Measurements from ENCODE around the gene THSD4. TPM values are rescaled to one million over a fixed set of nuclear protein-coding genes. Genes with fewer than 3 reads are reported as not detected.

THSD4 gene
- total RNA-seq, 4 donors from 2014 or later: 39.4 to 232 (median 127) TPM

DNA sequence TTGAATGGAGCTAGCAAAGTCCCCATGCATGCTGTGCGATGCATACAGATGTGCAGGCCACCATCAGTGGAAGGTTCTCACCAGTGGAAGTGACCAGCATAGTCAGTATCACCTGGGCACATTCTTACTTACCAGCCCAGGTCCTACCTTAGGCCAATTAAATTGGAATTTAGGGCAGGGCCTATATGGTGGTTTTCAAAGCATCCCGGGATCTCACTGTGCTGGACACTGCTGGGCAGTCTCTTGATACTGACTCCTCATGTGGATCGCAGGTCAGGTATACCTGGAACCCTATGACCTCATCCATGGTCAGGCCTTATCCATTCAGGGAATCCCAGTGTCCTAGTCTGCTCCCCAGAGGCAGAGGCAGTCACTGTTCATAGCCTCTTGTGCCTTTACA is 358.5 kb downstream of the THSD4 start:
- no peak overlapping the region for H3K4me3 ChIP-seq
- TF ChIP-seq POLR2A (IDR thresholded peaks at IDR 0.05) (no peak), CTCF (IDR thresholded peaks at IDR 0.05) (no peak)
- DNase-seq: no peak
- H3K36me3 ChIP-seq: no peaks in the 10 kb centered on the region
- H3K4me1 ChIP-seq: peaks cover 0 to 43% (median 17%) of the 10 kb centered on the region in 3 donors
- 93 to 94% methylated on average over 3 of the region's 3 CpGs for WGBS, 2 donors
- H3K27me3 ChIP-seq: no peaks in the 10 kb centered on the region
- intact Hi-C loops (cut with DNase I): no loop called here
- H3K9me3 ChIP-seq: no peaks in the 10 kb centered on the region
- no peak overlapping the region for H3K27ac ChIP-seq

- TF ChIP-seq CTCF (IDR thresholded peaks at IDR 0.05) (no peak), POLR2A (IDR thresholded peaks at IDR 0.05) (no peak)
- Histone ChIP-seq H3K36me3 (no peaks in the 10 kb centered on the region), H3K4me3 (no peak overlapping the region), H3K4me1 (peaks cover 0 to 37% (median 9%) of the 10 kb centered on the region in 3 donors), H3K9me3 (no peaks in the 10 kb centered on the region), H3K27ac (no peak overlapping the region), H3K27me3 (no peaks in the 10 kb centered on the region)
- DNase-seq: no peak
- WGBS, 2 donors: 59 to 78% methylated on average over 5 to 7 of the region's 8 CpGs
- intact Hi-C loops (cut with DNase I): no loop called here
Observed at GRCh38 chr15:71476823-71477222, 361.6 kb downstream of the THSD4 start.

DNA sequence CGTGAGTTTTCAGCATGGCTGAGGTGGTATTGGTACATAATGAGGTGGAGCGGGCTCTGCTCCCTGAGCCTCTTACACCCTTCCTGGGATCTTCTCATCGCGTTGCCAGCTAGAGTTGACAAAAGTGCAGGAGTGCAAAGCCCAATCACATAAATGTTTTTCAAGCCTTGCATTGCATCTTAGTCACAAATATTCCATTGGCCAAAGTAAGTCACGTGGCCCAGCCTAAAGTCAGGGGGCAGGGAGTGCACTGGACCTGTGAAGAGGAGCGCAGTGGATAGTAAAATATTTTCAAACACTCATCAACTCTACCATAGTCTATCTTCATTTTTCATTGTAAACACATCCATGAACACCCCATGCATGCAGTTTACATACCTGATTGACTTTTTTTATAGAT is 365.3 kb downstream of the THSD4 start:
- Histone ChIP-seq H3K4me3 (no peak overlapping the region), H3K9me3 (no peaks in the 10 kb centered on the region), H3K27ac (no peak overlapping the region), H3K27me3 (no peaks in the 10 kb centered on the region), H3K4me1 (peaks cover 0 to 25% (median 0%) of the 10 kb centered on the region in 3 donors), H3K36me3 (no peaks in the 10 kb centered on the region)
- intact Hi-C loops (cut with DNase I): no loop called here
- 69 to 88% methylated on average over 6 of the region's 6 CpGs for WGBS, 2 donors
- TF ChIP-seq POLR2A (IDR thresholded peaks at IDR 0.05) (no peak), CTCF (IDR thresholded peaks at IDR 0.05) (no peak)
- no peak for DNase-seq

GRCh38 chr15:71484080-71484479 is 368.8 kb downstream of the THSD4 start:
- Histone ChIP-seq H3K4me1 (peaks cover 0 to 4% (median 0%) of the 10 kb centered on the region in 3 donors), H3K27ac (no peak overlapping the region), H3K9me3 (no peaks in the 10 kb centered on the region), H3K36me3 (no peaks in the 10 kb centered on the region), H3K4me3 (no peak overlapping the region), H3K27me3 (no peaks in the 10 kb centered on the region)
- WGBS, 2 donors: 87 to 97% methylated on average over 4 of the region's 4 CpGs
- intact Hi-C loops (cut with DNase I): no loop called here
- DNase-seq: no peak
- TF ChIP-seq POLR2A (IDR thresholded peaks at IDR 0.05): no peak
- no peak for TF ChIP-seq CTCF (IDR thresholded peaks at IDR 0.05)

- Histone ChIP-seq H3K27me3 (no peaks in the 10 kb centered on the region), H3K9me3 (no peaks in the 10 kb centered on the region), H3K27ac (no peak overlapping the region), H3K4me1 (no peaks in the 10 kb centered on the region), H3K36me3 (no peaks in the 10 kb centered on the region), H3K4me3 (no peak overlapping the region)
- intact Hi-C loops (cut with DNase I): no loop called here
- 83 to 84% methylated on average over 2 of the region's 2 CpGs for WGBS, 2 donors
- peak in 2 of 6 experiments; percentile 6 to 17 for TF ChIP-seq CTCF (IDR thresholded peaks at IDR 0.05)
- no peak for TF ChIP-seq POLR2A (IDR thresholded peaks at IDR 0.05)
- no peak for DNase-seq
Observed at GRCh38 chr15:71485094-71485693, 369.9 kb downstream of the THSD4 start.
